Vagina (tissue), 2 donors: ENCODE results near the gene MARCHF9.

Source experiments
- POLR2AphosphoS5 ChIP-seq, 2 donors: sonication (generic); formaldehyde crosslinking; IDR thresholded peaks; one replicate each; pipeline ENCODE4 v1.9.0; 2017; ENCODE audit warnings: antibody characterized with exemption in 2 of 2, mild to moderate bottlenecking in 2 of 2, low read depth in 1 of 2; ENCODE audit not compliant: insufficient read depth in 1 of 2
- TF ChIP-seq, protein P1 (sequence below), 3 experiments: fragments of 450-650 bp in 2 of 3; fragments of 200-600 bp in 1 of 3; sonication (generic) in 1 of 3; IDR thresholded peaks; one replicate each; pipeline ENCODE4 v1.5.1; 2017 to 2019; ENCODE audit warnings: antibody characterized with exemption in 3 of 3, mild to moderate bottlenecking in 2 of 3, moderate library complexity in 2 of 3

DNA sequence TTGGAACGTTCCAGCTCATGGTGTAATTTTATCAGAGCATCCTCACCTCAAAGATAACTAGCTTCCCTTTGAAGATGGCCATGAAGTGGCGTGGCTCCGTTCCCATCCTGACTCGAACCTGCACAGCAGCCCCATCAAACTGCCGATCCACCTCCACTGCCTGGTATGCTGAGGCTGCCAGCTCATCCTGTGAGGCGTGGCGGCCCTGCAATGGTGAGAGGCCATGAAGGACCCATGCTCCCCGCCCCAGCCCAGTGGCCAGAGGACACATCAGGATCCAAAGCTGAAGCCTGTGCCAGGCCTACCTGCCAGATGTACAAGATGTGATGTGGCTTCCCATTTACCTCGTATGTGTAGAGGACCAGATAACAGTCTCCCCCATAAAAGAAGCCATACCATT is 52.4 kb downstream of the MARCHF9 start:
- TF ChIP-seq, protein P1, sequence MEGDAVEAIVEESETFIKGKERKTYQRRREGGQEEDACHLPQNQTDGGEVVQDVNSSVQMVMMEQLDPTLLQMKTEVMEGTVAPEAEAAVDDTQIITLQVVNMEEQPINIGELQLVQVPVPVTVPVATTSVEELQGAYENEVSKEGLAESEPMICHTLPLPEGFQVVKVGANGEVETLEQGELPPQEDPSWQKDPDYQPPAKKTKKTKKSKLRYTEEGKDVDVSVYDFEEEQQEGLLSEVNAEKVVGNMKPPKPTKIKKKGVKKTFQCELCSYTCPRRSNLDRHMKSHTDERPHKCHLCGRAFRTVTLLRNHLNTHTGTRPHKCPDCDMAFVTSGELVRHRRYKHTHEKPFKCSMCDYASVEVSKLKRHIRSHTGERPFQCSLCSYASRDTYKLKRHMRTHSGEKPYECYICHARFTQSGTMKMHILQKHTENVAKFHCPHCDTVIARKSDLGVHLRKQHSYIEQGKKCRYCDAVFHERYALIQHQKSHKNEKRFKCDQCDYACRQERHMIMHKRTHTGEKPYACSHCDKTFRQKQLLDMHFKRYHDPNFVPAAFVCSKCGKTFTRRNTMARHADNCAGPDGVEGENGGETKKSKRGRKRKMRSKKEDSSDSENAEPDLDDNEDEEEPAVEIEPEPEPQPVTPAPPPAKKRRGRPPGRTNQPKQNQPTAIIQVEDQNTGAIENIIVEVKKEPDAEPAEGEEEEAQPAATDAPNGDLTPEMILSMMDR (IDR thresholded peaks at IDR 0.05) = no peak
- TF ChIP-seq POLR2AphosphoS5 (IDR thresholded peaks at IDR 0.05; ENCODE audit: insufficient read depth in 1 of 2, low read depth in 1 of 2) = no peak
